HepG2 (cell line): ENCODE measurements around the gene LSM3. TPM values are rescaled to one million over a fixed set of nuclear protein-coding genes. Genes with fewer than 3 reads are reported as not detected.

Experiments used
- ATAC-seq: fragments of 200-7000 bp; cut with Tn5 transposase; 3 replicates; pipeline ENCODE4 v1.9.1; 2020; ENCODE audit warnings: mild to moderate bottlenecking, moderate library complexity
- BruUV-seq: library from RNA; stranded (reverse); fragments of 400-500 nt; replicated peaks from 2 replicates; lab custom pipeline; 2021; lab: Mats Ljungman, UMichigan
- CTCF ChIA-PET: fragments of 300-600 bp; formaldehyde crosslinking; extraction: SDS; loops from one replicate; lab custom pipeline; 2021; ENCODE audit warnings: low total read pairs, inconsistent platforms, low intra/inter-chr PET ratio; lab: Yijun Ruan, JAX
- POLR2A ChIA-PET: fragments of 350-600 bp; sonication (Branson Sonifier 250); formaldehyde crosslinking; loops from one replicate; lab custom pipeline; 2020; ENCODE audit warnings: antibody characterized with exemption, inconsistent platforms; lab: Yijun Ruan, JAX
- DNase-seq: peaks from one replicate; pipeline ENCODE4 v3.0.0-alpha.2; 2015; ENCODE audit warnings: low spot score
- FAIRE-seq: peaks from 3 replicates; lab custom pipeline; 2011; peaks lifted over from hg19 to GRCh38; lab: Jason Lieb, UNC
- H2AFZ ChIP-seq: one replicate; pipeline ENCODE4 v1.6.1; 2011; ENCODE audit warnings: low read length, inconsistent platforms
- H3K27ac ChIP-seq: fragments of 300-600 bp; 3 replicates; pipeline ENCODE4 v1.8.0; 2011; ENCODE audit warnings: mixed run types, mild to moderate bottlenecking, mixed read lengths, low read length, inconsistent platforms; ENCODE audit not compliant: insufficient read depth; ENCODE audit errors: extremely low read length
- H3K27me3 ChIP-seq, 2 experiments: fragments of 200-600 bp in 1 of 2; 2 replicates in 1 of 2; 3 replicates in 1 of 2; pipeline versions ENCODE4 v1.6.0 to v1.8.0; 2011; ENCODE audit warnings: low read length in 2 of 2, mild to moderate bottlenecking in 2 of 2, moderate library complexity in 2 of 2, inconsistent platforms in 1 of 2; ENCODE audit not compliant: insufficient read depth in 2 of 2, control insufficient read depth in 1 of 2
- H3K36me3 ChIP-seq, 2 experiments: fragments of 200-600 bp in 1 of 2; replicated peaks in 1 of 2; 2 replicates in 1 of 2; 3 replicates in 1 of 2; pipeline versions ENCODE4 v1.5.1 to v1.8.0; 2011; ENCODE audit warnings: low read length in 2 of 2, inconsistent platforms in 1 of 2; ENCODE audit not compliant: insufficient read depth in 2 of 2, control insufficient read depth in 1 of 2
- H3K4me1 ChIP-seq: 2 replicates; pipeline ENCODE4 v1.5.1; 2012; ENCODE audit warnings: low read length, inconsistent platforms; ENCODE audit not compliant: insufficient read depth
- H3K4me2 ChIP-seq: 2 replicates; pipeline ENCODE4 v1.6.0; 2011; ENCODE audit warnings: low read depth, low read length, inconsistent platforms
- H3K4me3 ChIP-seq, 3 experiments: fragments of 200-600 bp in 1 of 3; sonication (generic), shearing (Covaris generic) in 1 of 3; replicated peaks in 1 of 3; 2 replicates each; pipeline ENCODE4 v1.5.1; 2011 to 2016; ENCODE audit warnings: low read length in 3 of 3, inconsistent platforms in 2 of 3, low read depth in 2 of 3, mild to moderate bottlenecking in 2 of 3, control low read depth in 1 of 3, mixed read lengths in 1 of 3; ENCODE audit not compliant: insufficient read depth in 1 of 3
- H3K79me2 ChIP-seq: one replicate; pipeline ENCODE4 v1.6.1; 2011; ENCODE audit warnings: low read length, inconsistent platforms; ENCODE audit not compliant: insufficient read depth
- H3K9ac ChIP-seq: 2 replicates; pipeline ENCODE4 v1.6.0; 2011; ENCODE audit warnings: mild to moderate bottlenecking, low read depth, low read length, inconsistent platforms; ENCODE audit not compliant: insufficient read depth
- H3K9me3 ChIP-seq: 2 replicates; pipeline ENCODE4 v1.5.1; 2012; ENCODE audit warnings: mild to moderate bottlenecking, low read length
- H4K20me1 ChIP-seq: 2 replicates; pipeline ENCODE4 v1.6.0; 2011; ENCODE audit warnings: inconsistent platforms, mild to moderate bottlenecking, low read length, moderate library complexity; ENCODE audit not compliant: insufficient read depth
- CENPX ChIP-seq: sonication (generic); formaldehyde crosslinking; IDR thresholded peaks from 2 replicates; pipeline ENCODE4 v1.9.0; 2021; ENCODE audit warnings: mild to moderate bottlenecking, missing genetic modification reagents, moderate library complexity
- CREM ChIP-seq, 2 experiments: sonication (generic) in 1 of 2; formaldehyde crosslinking in 1 of 2; IDR thresholded peaks; 2 replicates each; pipeline versions ENCODE4 v1.4.0 to v1.6.1; 2016 to 2020; ENCODE audit warnings: antibody characterized with exemption in 1 of 2, mild to moderate bottlenecking in 1 of 2, missing genetic modification reagents in 1 of 2
- GTF3A ChIP-seq: sonication (generic); formaldehyde crosslinking; conservative IDR thresholded peaks from 2 replicates; pipeline ENCODE4 v1.4.0; 2020; ENCODE audit warnings: mild to moderate bottlenecking, missing genetic modification reagents
- HDAC6 ChIP-seq: fragments of 200-600 bp; sonication (generic); IDR thresholded peaks from 2 replicates; pipeline ENCODE4 v1.7.0; 2017; ENCODE audit warnings: mild to moderate bottlenecking, antibody characterized with exemption, low read length, low read depth
- IKZF1 ChIP-seq: fragments of 450-650 bp; IDR thresholded peaks from 2 replicates; pipeline ENCODE4 v1.7.1; 2016
- MXI1 ChIP-seq: IDR thresholded peaks from 3 replicates; pipeline ENCODE4 v1.6.1; 2012; ENCODE audit warnings: low read depth, low read length, inconsistent platforms, borderline replicate concordance
- POGZ ChIP-seq: sonication (generic); formaldehyde crosslinking; IDR thresholded peaks from 2 replicates; pipeline ENCODE4 v1.4.0; 2020; ENCODE audit warnings: mild to moderate bottlenecking, missing genetic modification reagents
- RXRB ChIP-seq: IDR thresholded peaks from 2 replicates; pipeline ENCODE4 v1.6.1; 2016; ENCODE audit warnings: borderline replicate concordance, missing genetic modification reagents, missing compliant biosample characterization
- ZKSCAN8 ChIP-seq: IDR thresholded peaks from 2 replicates; pipeline ENCODE4 v1.6.1; 2016; ENCODE audit warnings: borderline replicate concordance, missing genetic modification reagents, missing compliant biosample characterization
- ZNF124 ChIP-seq: sonication (generic); formaldehyde crosslinking; IDR thresholded peaks from 2 replicates; pipeline ENCODE4 v1.4.0; 2020; ENCODE audit warnings: missing genetic modification reagents
- ZNF891 ChIP-seq: sonication (generic); formaldehyde crosslinking; IDR thresholded peaks from 2 replicates; pipeline ENCODE4 v1.5.0; 2020; ENCODE audit warnings: mild to moderate bottlenecking, missing genetic modification reagents
- ZSCAN30 ChIP-seq: sonication (generic); formaldehyde crosslinking; IDR thresholded peaks from 2 replicates; pipeline ENCODE4 v1.5.0; 2020; ENCODE audit warnings: mild to moderate bottlenecking, missing genetic modification reagents
- WGBS: methylation state at CpG from one replicate; pipeline ENCODE4 v1.1.6; 2017; ENCODE audit warnings: low lambda C conversion rate; 5-methylcytosine and 5-hydroxymethylcytosine counted together
- in situ Hi-C: cut with HindIII; loops from 2 replicates; pipeline ENCODE4 v1.10.0; 2017; ENCODE audit warnings: low pct_unique_long_range_greater_than_20kb; ENCODE audit not compliant: extremely low pct_ligation_motif_present
- intact Hi-C: fragments of 100-400 bp; cut with micrococcal nuclease; formaldehyde crosslinking; loops from one replicate; pipeline ENCODE4 v1.10.0; 2022; ENCODE audit not compliant: unreplicated experiment
- polyA plus RNA-seq, 8 experiments: library from polyadenylated mRNA; depleted of rRNA in 3 of 8; stranded (reverse) in 7 of 8; unstranded in 1 of 8; fragments of >200 nt; fragmentation: Illumina TruSeq in 4 of 8; extraction: Trizol in 4 of 8; gene quantifications; 2 replicates each; pipeline versions ENCODE4 v1.2.1 to v1.2.3, GENCODE V29; 2011 to 2016; ENCODE audit warnings: low read depth in 4 of 8, missing spikeins in 1 of 8, mixed read lengths in 1 of 8; ENCODE audit not compliant: insufficient read depth in 1 of 8
- total RNA-seq, 5 experiments: library from RNA; depleted of rRNA; stranded (reverse); fragments of >200 nt; fragmentation: Illumina TruSeq; extraction: Trizol; gene quantifications; 2 replicates each; pipeline ENCODE4 v1.2.3, GENCODE V29; 2016; ENCODE audit warnings: low read depth in 1 of 5
- TF ChIP-seq, protein P1 (sequence below): sonication (generic); formaldehyde crosslinking; IDR thresholded peaks from 2 replicates; pipeline ENCODE4 v1.5.0; 2020; ENCODE audit warnings: missing genetic modification reagents
- TF ChIP-seq, protein P2 (sequence below): sonication (generic); formaldehyde crosslinking; IDR thresholded peaks from 2 replicates; pipeline ENCODE4 v1.4.0; 2020; ENCODE audit warnings: missing genetic modification reagents, low read depth, mild to moderate bottlenecking, borderline replicate concordance

Gene LSM3
- total and polyA plus RNA-seq, 2 of the 13 experiments (the other 11 are each of a cell fraction or from before 2014, with no cell fraction given): 5.1 to 19.4 TPM

DNA sequence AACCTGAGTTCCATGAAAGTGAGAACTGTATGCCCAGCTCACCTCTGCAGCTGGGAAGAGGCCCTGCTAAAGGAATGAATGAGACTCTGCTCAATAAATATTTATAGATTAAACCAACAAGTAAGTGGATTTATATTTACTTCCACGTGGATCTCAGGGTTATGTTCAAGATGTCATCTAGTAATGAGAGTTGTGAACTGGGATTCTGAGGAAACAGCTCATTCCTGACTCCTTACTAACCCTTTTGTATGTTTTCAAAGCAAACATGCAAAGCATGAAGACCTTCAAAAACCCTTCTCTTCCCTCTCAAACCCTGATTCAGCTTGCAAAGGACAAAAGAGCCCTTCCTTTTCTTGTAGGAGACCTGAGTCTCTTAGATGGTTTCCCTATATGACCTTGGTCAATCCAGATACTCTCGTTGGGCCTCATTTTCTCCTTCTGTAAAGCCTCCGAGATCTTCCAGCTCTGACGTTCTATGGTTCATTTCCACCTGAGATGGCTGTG lies 53.4 kb downstream of the LSM3 start:
- BruUV-seq: no TSS peak
- H3K4me3 ChIP-seq: no peak overlapping the region
- no peak overlapping the region for H3K9ac ChIP-seq
- H3K27ac ChIP-seq: no peak overlapping the region
- POLR2A ChIA-PET: interaction anchor here (0.8 kb wide), 1 partner anchor 54 kb away, joined by 3 read pairs; the partner anchor contains the start of genes LSM3 and XPC
- no peaks in the 10 kb centered on the region for H4K20me1 ChIP-seq
- WGBS: 51% methylated on average over 4 of the region's 4 CpGs
- DNase-seq (no peak), ATAC-seq (no peak)
- peaks cover 9% of the 10 kb centered on the region; the same call in 1 of the 2 replicates for H3K9me3 ChIP-seq
- H3K4me2 ChIP-seq: no peak overlapping the region
- intact Hi-C loops: no loop called here
- H3K36me3 ChIP-seq: no peaks in the 10 kb centered on the region
- H3K79me2 ChIP-seq: no peaks in the 10 kb centered on the region
- CTCF ChIA-PET: no interaction called here
- no peak overlapping the region for H2AFZ ChIP-seq
- in situ Hi-C loops: no loop called here
- no peak for TF ChIP-seq RXRB (CRISPR knock-in tag)
- TF ChIP-seq ZKSCAN8 (CRISPR knock-in tag): no peak
- TF ChIP-seq IKZF1: no peak
- TF ChIP-seq CREM (IDR thresholded peaks at IDR 0.05): no peak
- no peak for TF ChIP-seq CREM (CRISPR knock-in tag; IDR thresholded peaks at IDR 0.05)
- no peak for TF ChIP-seq POGZ
- no peak for TF ChIP-seq MXI1
- TF ChIP-seq CENPX (CRISPR knock-in tag): no peak
- TF ChIP-seq, protein P1, sequence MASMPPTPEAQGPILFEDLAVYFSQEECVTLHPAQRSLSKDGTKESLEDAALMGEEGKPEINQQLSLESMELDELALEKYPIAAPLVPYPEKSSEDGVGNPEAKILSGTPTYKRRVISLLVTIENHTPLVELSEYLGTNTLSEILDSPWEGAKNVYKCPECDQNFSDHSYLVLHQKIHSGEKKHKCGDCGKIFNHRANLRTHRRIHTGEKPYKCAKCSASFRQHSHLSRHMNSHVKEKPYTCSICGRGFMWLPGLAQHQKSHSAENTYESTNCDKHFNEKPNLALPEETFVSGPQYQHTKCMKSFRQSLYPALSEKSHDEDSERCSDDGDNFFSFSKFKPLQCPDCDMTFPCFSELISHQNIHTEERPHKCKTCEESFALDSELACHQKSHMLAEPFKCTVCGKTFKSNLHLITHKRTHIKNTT (CRISPR knock-in tag): no peak
- TF ChIP-seq HDAC6: no peak
- no peak for TF ChIP-seq ZNF891
- no peak for TF ChIP-seq ZSCAN30 (CRISPR knock-in tag)
- TF ChIP-seq ZNF124: no peak
- TF ChIP-seq, protein P2, sequence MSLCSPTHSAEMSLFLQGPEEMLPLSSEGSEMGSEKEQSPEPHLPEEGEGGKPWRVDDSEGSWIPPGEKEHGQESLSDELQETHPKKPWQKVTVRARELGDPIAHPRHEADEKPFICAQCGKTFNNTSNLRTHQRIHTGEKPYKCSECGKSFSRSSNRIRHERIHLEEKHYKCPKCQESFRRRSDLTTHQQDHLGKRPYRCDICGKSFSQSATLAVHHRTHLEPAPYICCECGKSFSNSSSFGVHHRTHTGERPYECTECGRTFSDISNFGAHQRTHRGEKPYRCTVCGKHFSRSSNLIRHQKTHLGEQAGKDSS: no peak
- TF ChIP-seq GTF3A (CRISPR knock-in tag): no peak
- TF ChIP-seq, all 625 proteins: peak for 0
- Histone ChIP-seq H3K27me3 (peaks cover 0 to 5% of the 10 kb centered on the region in 2 experiments; a peak in 1 of 5 replicates), H3K4me1 (peaks cover 28% of the 10 kb centered on the region)
- no peak for FAIRE-seq
